ENCODE measurements around the gene MTOR. TPM values are rescaled to one million over a fixed set of nuclear protein-coding genes. Genes with fewer than 3 reads are reported as not detected.

The MTOR gene
- total RNA-seq, 2 experiments from 2014 or later, result 38.5 to 39.0 TPM

GRCh38 chr1:11238311-11238710 lies 24.0 kb downstream of the MTOR start:
- Mint-ChIP-seq H3K27ac (no peak overlapping the region), H3K4me1 (ENCODE audit: low read depth) (no peaks in the 10 kb centered on the region), H3K27me3 (ENCODE audit: low read depth) (no peaks in the 10 kb centered on the region), H3K9me3 (no peaks in the 10 kb centered on the region), H3K36me3 (ENCODE audit: low read depth) (peaks cover 44% of the 10 kb centered on the region), H3K4me3 (no peak overlapping the region)
- intact Hi-C loops (cut with micrococcal nuclease), result no loop called here
- DNase-seq, result no peak
- CTCF ChIA-PET, result interaction anchor here (0.6 kb wide), 1 partner anchor 446 kb away, joined by 3 read pairs; no protein-coding TSS in a partner anchor

- Mint-ChIP-seq H3K4me1 (ENCODE audit: low read depth) (no peaks in the 10 kb centered on the region), H3K27ac (no peak overlapping the region), H3K36me3 (ENCODE audit: low read depth) (peaks cover 47% of the 10 kb centered on the region), H3K27me3 (ENCODE audit: low read depth) (no peaks in the 10 kb centered on the region), H3K4me3 (no peak overlapping the region), H3K9me3 (no peaks in the 10 kb centered on the region)
- DNase-seq, result no peak
- intact Hi-C loops (cut with micrococcal nuclease), result no loop called here
- CTCF ChIA-PET, result interaction anchor here (0.6 kb wide), 1 partner anchor 75 kb away, joined by 3 read pairs; no protein-coding TSS in a partner anchor
Observed at GRCh38 chr1:11237356-11237755, 25.0 kb downstream of the MTOR start.

DNA sequence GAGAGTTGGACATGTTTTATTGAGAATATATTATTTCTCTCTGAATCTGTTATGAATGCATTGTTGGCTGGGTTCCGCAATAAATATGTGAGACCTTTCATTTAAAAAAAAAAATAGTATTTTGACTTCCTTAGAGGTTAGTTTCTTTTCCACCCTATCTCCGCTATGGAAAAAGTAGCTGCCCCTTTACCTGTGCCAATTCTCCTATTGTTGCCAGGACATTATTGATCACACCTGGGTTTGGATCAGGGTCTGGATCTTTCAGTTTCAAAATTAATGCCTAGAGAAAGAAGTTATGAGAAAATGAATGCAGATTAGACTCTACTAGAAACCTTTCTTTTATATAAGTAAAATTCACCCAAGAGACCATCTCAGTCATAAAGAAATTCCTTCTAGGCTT lies 29.1 kb downstream of the MTOR start:
- CTCF ChIA-PET, result no interaction called here
- H3K9me3 Mint-ChIP-seq, result no peaks in the 10 kb centered on the region
- H3K4me1 Mint-ChIP-seq (ENCODE audit: low read depth), result no peaks in the 10 kb centered on the region
- intact Hi-C loops (cut with micrococcal nuclease), result no loop called here
- DNase-seq, result no peak
- peaks cover 47% of the 10 kb centered on the region for H3K36me3 Mint-ChIP-seq (ENCODE audit: low read depth)
- H3K27me3 Mint-ChIP-seq (ENCODE audit: low read depth), result no peaks in the 10 kb centered on the region
- no peak overlapping the region for H3K4me3 Mint-ChIP-seq
- H3K27ac Mint-ChIP-seq, result no peak overlapping the region

GRCh38 chr1:11229203-11229602 lies 33.1 kb downstream of the MTOR start:
- CTCF ChIA-PET, result interaction anchor here (1.8 kb wide), 1 partner anchor 13 kb away, joined by 7 read pairs; no protein-coding TSS in a partner anchor
- DNase-seq, result no peak
- Mint-ChIP-seq H3K9me3 (no peaks in the 10 kb centered on the region), H3K4me3 (no peak overlapping the region), H3K27ac (no peak overlapping the region), H3K36me3 (ENCODE audit: low read depth) (peaks cover 45% of the 10 kb centered on the region), H3K4me1 (ENCODE audit: low read depth) (peaks cover 8% of the 10 kb centered on the region), H3K27me3 (ENCODE audit: low read depth) (no peaks in the 10 kb centered on the region)
- intact Hi-C loops (cut with micrococcal nuclease), result no loop called here

- Mint-ChIP-seq H3K27ac (peak overlapping the region; percentile 6), H3K36me3 (ENCODE audit: low read depth) (peaks cover 38% of the 10 kb centered on the region), H3K4me3 (no peak overlapping the region), H3K4me1 (ENCODE audit: low read depth) (peaks cover 8% of the 10 kb centered on the region), H3K27me3 (ENCODE audit: low read depth) (no peaks in the 10 kb centered on the region), H3K9me3 (no peaks in the 10 kb centered on the region)
- no peak for DNase-seq
- intact Hi-C loops (cut with micrococcal nuclease), result no loop called here
- CTCF ChIA-PET, result interaction anchor here (1.4 to 1.8 kb wide), 3 partner anchors 10 to 189 kb away, joined by 5 to 7 read pairs (median 6); no protein-coding TSS in a partner anchor
Observed at GRCh38 chr1:11227106-11228077, 35.0 kb downstream of the MTOR start.

DNA sequence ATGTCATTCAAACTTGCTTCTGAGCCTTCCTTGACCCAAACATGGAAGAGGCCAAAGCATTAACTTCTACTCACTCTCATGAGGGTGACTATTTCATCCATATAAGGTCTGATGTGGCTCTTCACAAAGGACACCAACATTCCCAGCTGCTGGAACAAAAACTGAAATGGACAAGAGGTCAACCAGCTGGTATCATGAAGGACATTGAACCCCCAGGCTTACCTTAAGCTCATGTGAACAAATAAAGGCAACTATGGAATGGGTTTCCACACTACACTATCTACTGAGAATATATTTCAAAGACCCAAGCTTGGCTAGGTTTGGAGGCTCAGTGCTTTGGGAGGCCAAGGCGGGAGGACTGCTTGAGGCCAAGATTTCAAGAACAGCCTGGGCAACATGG lies 46.3 kb downstream of the MTOR start:
- Mint-ChIP-seq H3K27me3 (ENCODE audit: low read depth) (no peaks in the 10 kb centered on the region), H3K4me3 (no peak overlapping the region), H3K9me3 (no peaks in the 10 kb centered on the region), H3K4me1 (ENCODE audit: low read depth) (no peaks in the 10 kb centered on the region), H3K27ac (no peak overlapping the region), H3K36me3 (ENCODE audit: low read depth) (peaks cover 53% of the 10 kb centered on the region)
- intact Hi-C loops (cut with micrococcal nuclease), result no loop called here
- DNase-seq, result no peak
- CTCF ChIA-PET, result interaction anchor here (0.7 to 2.0 kb wide), 2 partner anchors 178 to 676 kb away, joined by 5 to 6 read pairs; no protein-coding TSS in a partner anchor

- Mint-ChIP-seq H3K4me1 (ENCODE audit: low read depth) (no peaks in the 10 kb centered on the region), H3K27ac (no peak overlapping the region), H3K27me3 (ENCODE audit: low read depth) (no peaks in the 10 kb centered on the region), H3K4me3 (no peak overlapping the region), H3K9me3 (no peaks in the 10 kb centered on the region), H3K36me3 (ENCODE audit: low read depth) (peaks cover 56% of the 10 kb centered on the region)
- DNase-seq, result no peak
- CTCF ChIA-PET, result interaction anchor here (2.0 kb wide), 1 partner anchor 178 kb away, joined by 6 read pairs; no protein-coding TSS in a partner anchor
- intact Hi-C loops (cut with micrococcal nuclease), result no loop called here
Observed at GRCh38 chr1:11215381-11216005, 46.9 kb downstream of the MTOR start.

- Mint-ChIP-seq H3K4me1 (ENCODE audit: low read depth) (no peaks in the 10 kb centered on the region), H3K4me3 (no peak overlapping the region), H3K27ac (peak overlapping the region; percentile 9), H3K9me3 (no peaks in the 10 kb centered on the region), H3K36me3 (ENCODE audit: low read depth) (peaks cover 55% of the 10 kb centered on the region), H3K27me3 (ENCODE audit: low read depth) (no peaks in the 10 kb centered on the region)
- intact Hi-C loops (cut with micrococcal nuclease), result no loop called here
- CTCF ChIA-PET, result no interaction called here
- no peak for DNase-seq
Observed at GRCh38 chr1:11214698-11215380, 47.5 kb downstream of the MTOR start.

DNA sequence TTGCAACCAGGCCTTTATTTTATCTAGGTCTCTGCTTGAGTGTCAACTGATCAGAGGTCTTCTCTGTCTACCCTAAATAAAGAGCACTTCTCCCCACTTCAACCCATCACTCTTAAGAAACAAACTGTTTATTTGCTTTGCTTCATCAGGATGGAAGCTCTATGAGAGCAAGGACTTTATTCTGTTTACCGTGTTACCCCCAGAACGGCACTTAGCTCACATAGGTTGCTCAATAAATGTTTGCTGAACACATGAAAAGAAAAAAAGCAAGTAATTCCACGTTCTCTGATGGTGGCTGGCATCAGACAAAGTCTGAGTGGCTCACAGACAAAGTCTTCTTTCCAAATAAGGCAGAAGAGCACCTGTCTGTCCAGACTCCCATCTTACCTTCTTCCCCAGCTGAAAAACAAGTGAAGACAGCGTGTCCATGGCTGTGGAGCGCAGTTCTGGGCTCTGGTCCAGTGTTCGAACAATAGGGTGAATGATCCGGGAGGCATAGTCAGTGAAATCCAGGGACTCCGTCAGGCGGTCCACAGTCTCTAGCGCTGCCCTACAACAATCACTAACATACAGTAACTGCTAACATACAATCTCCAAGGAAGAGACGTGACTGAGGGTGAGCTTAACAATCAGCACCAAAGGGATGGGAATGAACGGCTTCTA lies 50.3 kb downstream of the MTOR start:
- H3K4me1 Mint-ChIP-seq (ENCODE audit: low read depth), result no peaks in the 10 kb centered on the region
- CTCF ChIA-PET, result no interaction called here
- no peak overlapping the region for H3K4me3 Mint-ChIP-seq
- peaks cover 51% of the 10 kb centered on the region for H3K36me3 Mint-ChIP-seq (ENCODE audit: low read depth)
- H3K27ac Mint-ChIP-seq, result no peak overlapping the region
- H3K27me3 Mint-ChIP-seq (ENCODE audit: low read depth), result no peaks in the 10 kb centered on the region
- H3K9me3 Mint-ChIP-seq, result no peaks in the 10 kb centered on the region
- intact Hi-C loops (cut with micrococcal nuclease), result no loop called here
- DNase-seq, result no peak

DNA sequence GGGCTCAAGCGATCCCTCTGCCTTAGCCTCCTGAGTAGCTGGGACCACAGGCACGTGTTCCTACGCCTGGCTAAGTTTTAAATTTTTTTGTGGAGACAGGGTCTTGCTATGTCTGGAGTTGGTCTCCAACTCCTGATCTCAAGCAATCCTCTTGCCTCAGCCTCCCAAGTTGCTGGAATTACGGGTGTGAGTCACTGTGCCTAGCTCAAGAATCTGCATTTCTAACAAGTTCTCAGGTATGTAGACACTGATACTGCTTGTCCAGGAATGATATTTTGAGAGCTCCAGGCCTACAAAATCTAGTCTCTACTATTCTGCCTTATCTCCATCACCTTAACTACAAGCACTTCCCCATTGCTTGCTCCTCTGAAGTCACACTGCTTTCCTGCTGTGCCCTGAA lies 50.9 kb downstream of the MTOR start:
- Mint-ChIP-seq H3K4me3 (no peak overlapping the region), H3K9me3 (no peaks in the 10 kb centered on the region), H3K27ac (no peak overlapping the region), H3K27me3 (ENCODE audit: low read depth) (no peaks in the 10 kb centered on the region), H3K36me3 (ENCODE audit: low read depth) (peaks cover 49% of the 10 kb centered on the region), H3K4me1 (ENCODE audit: low read depth) (no peaks in the 10 kb centered on the region)
- intact Hi-C loops (cut with micrococcal nuclease), result no loop called here
- no peak for DNase-seq
- CTCF ChIA-PET, result interaction anchor here (0.6 kb wide), 1 partner anchor 172 kb away, joined by 3 read pairs; no protein-coding TSS in a partner anchor

DNA sequence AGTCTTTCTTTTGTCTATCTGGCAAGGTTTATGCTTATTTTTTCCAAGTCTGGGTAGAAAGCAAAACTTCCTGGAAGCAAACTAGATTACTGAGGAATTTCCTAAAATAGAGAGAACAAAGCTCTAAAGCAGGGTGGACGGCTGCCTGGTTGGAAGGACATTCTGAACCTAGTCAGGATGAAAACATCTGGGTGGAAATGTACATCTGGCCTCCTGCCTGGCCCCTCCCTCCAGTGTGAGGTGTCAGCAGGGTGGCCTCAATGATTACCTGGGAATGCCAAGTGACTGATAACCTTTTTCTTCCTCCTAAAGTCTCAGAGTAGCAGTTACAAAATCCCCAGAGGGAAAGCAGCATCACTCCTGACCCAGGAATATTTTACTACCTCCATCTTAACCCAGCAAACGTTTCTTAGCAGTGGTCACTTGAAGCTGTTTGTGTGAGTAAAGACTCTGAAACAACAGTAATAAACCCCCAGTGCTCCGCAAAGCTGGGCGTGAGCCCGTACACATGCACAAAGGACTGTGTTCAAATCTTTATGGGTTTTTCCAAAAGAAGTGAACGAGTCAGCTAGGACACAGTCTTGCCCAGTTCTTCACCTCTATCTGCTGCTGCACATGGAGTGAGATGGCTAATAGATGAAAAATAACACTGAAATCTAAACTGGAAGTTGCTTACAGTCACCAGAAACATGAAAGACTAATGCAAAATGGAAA lies 54.3 kb downstream of the MTOR start:
- H3K9me3 Mint-ChIP-seq, result no peaks in the 10 kb centered on the region
- H3K4me1 Mint-ChIP-seq (ENCODE audit: low read depth), result no peaks in the 10 kb centered on the region
- CTCF ChIA-PET, result no interaction called here
- DNase-seq, result no peak
- no peak overlapping the region for H3K27ac Mint-ChIP-seq
- intact Hi-C loops (cut with micrococcal nuclease), result no loop called here
- H3K4me3 Mint-ChIP-seq, result no peak overlapping the region
- peaks cover 32% of the 10 kb centered on the region for H3K36me3 Mint-ChIP-seq (ENCODE audit: low read depth)
- H3K27me3 Mint-ChIP-seq (ENCODE audit: low read depth), result no peaks in the 10 kb centered on the region

Data from activated naive CD4-positive, alpha-beta T cell treated with anti-CD3 and anti-CD28 coated beads for 36 hours (primary cell).